GM03348 (cell line): ENCODE data around the gene FAM237B.

Experiments used
- DNase-seq: peaks from one replicate; pipeline ENCODE4 v3.0.0; 2012; ENCODE audit warnings: low spot score

Gene FAM237B

GRCh38 chr7:90290244-90291113, 30.6 kb downstream of the FAM237B start:
- no peak for DNase-seq

DNA sequence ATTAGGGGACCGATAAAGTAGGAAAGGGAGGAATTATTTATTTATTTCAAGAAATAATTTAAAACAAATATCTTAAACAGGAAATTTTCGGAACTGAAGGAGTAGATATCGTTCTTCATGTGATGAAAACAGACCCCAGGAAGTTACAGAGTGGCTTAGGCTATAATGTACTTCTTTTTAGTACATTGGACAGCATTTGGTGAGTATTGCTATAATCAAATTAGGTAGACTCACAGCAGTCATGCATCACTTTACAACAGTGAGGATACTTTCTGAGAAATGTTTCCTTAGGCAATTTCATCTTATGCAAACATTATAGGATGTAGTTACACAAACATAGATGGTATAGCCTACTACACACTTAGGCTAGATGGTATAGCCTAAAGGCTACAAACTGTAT, 33.0 kb downstream of the FAM237B start:
- no peak for DNase-seq

- no peak for DNase-seq
Observed at GRCh38 chr7:90276033-90276728, 44.9 kb downstream of the FAM237B start.

GRCh38 chr7:90274161-90274560, 46.9 kb downstream of the FAM237B start:
- DNase-seq, result no peak

- no peak for DNase-seq
Observed at GRCh38 chr7:90272242-90272641, 48.9 kb downstream of the FAM237B start.

- DNase-seq, result peak; percentile 55
Observed at GRCh38 chr7:90271753-90272152, 49.4 kb downstream of the FAM237B start.

- no peak for DNase-seq
Observed at GRCh38 chr7:90270431-90271178, 50.5 kb downstream of the FAM237B start.

DNA sequence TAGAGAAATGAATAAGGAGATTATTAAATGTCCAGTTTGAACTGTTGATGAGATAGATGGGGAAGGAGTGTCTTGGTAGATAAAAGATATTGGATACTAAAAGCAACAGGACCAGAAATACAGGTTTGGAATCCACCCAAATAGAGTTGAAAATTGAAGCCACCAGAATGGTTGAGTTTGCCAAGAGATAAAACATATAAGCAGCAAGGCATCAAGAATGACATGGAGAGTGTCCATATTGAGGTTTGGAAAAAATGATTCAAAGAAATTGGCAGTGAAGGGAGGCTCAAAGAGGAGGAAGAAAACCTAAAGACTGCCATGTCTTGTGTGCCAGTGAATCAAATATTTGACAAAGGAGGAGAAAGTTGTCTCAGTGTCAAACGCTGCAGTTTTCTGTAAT, 51.9 kb downstream of the FAM237B start:
- no peak for DNase-seq

- DNase-seq, result no peak
Observed at GRCh38 chr7:90267263-90267858, 53.7 kb downstream of the FAM237B start.

GRCh38 chr7:90266808-90267207, 54.3 kb downstream of the FAM237B start:
- DNase-seq, result peak; percentile 51
